Right ventricle myocardium superior (tissue), 1 donor: ENCODE measurements around the gene DGKQ. TPM values are rescaled to one million over a fixed set of nuclear protein-coding genes. Genes with fewer than 3 reads are reported as not detected.

ENCODE experiments used
- ATAC-seq: fragments of 200-7000 bp; cut with Tn5 transposase; one replicate; pipeline ENCODE4 v1.9.1; 2020; ENCODE audit warnings: mild to moderate bottlenecking; ENCODE audit not compliant: poor library complexity
- DNase-seq: peaks from one replicate; pipeline ENCODE4 v3.0.0-alpha.2; 2020
- intact Hi-C: fragments of 100-400 bp; cut with DNase I; formaldehyde crosslinking; loops from one replicate; pipeline ENCODE4 v1.11.2; 2022
- total RNA-seq: library from RNA; stranded (reverse); fragmentation: NEBNext Ultra II Directional; extraction: Animal tissue kit (Norgen Biotek cat#: 25700); gene quantifications from one replicate; pipeline ENCODE4 v1.2.1, GENCODE V29; 2021
- donor health status: DM: no; HTN: yes; CAD: no; lungs with severe emphysema.

The DGKQ gene
- total RNA-seq, 1 donor from 2014 or later: 3.3 TPM

- ATAC-seq: no peak
- intact Hi-C loops: no loop called here
- no peak for DNase-seq
Observed at GRCh38 chr4:917992-918391, 55.4 kb downstream of the DGKQ start.

- ATAC-seq (no peak), DNase-seq (no peak)
- intact Hi-C loops: no loop called here
Observed at GRCh38 chr4:917466-917865, 55.9 kb downstream of the DGKQ start.

GRCh38 chr4:915595-915994 lies 57.8 kb downstream of the DGKQ start:
- intact Hi-C loops: no loop called here
- peak; percentile 56 for ATAC-seq
- DNase-seq: no peak

GRCh38 chr4:915041-915474 lies 58.3 kb downstream of the DGKQ start:
- DNase-seq (peak; percentile 29), ATAC-seq (no peak)
- intact Hi-C loops: no loop called here

GRCh38 chr4:914531-914930 lies 58.8 kb downstream of the DGKQ start:
- intact Hi-C loops: no loop called here
- DNase-seq (peak; percentile 14), ATAC-seq (no peak)

- intact Hi-C loops: no loop called here
- ATAC-seq (no peak), DNase-seq (peak; percentile 17)
Observed at GRCh38 chr4:913280-913618, 60.1 kb downstream of the DGKQ start.

GRCh38 chr4:912548-913279 lies 60.7 kb downstream of the DGKQ start:
- peak; percentile 19 for DNase-seq
- ATAC-seq: no peak
- intact Hi-C loops: no loop called here

- DNase-seq: peak; percentile 20
- intact Hi-C loops: no loop called here
- no peak for ATAC-seq
Observed at GRCh38 chr4:911871-912490, 61.4 kb downstream of the DGKQ start.

GRCh38 chr4:911221-911751 lies 62.1 kb downstream of the DGKQ start:
- DNase-seq: peak; percentile 23
- intact Hi-C loops: no loop called here
- ATAC-seq: no peak

GRCh38 chr4:910366-911091 lies 62.8 kb downstream of the DGKQ start:
- ATAC-seq (no peak), DNase-seq (peak; percentile 32)
- intact Hi-C loops: no loop called here

GRCh38 chr4:909821-910220 lies 63.5 kb downstream of the DGKQ start:
- DNase-seq (peak; percentile 19), ATAC-seq (no peak)
- intact Hi-C loops: no loop called here

- intact Hi-C loops: no loop called here
- no peak for ATAC-seq
- DNase-seq: peak; percentile 20
Observed at GRCh38 chr4:909131-909571, 64.2 kb downstream of the DGKQ start.

Other genes with a start within 250 kb of the DGKQ start
- gene CPLX1, start 147.4 kb downstream of the DGKQ start, total RNA-seq: 4.3 TPM
- gene GAK, start 41.3 kb downstream of the DGKQ start, total RNA-seq: 27.9 TPM
- gene TMEM175, start 41.1 kb downstream of the DGKQ start, total RNA-seq: 14.9 TPM
- 8.4 TPM for gene IDUA, start 13.5 kb upstream of the DGKQ start, total RNA-seq
- 0.19 TPM for gene SLC26A1, start 19.8 kb upstream of the DGKQ start, total RNA-seq
- 22.2 TPM for gene FGFRL1, start 38.1 kb upstream of the DGKQ start, total RNA-seq
- gene RNF212, start 140.0 kb upstream of the DGKQ start, total RNA-seq: 0.30 TPM
- gene SPON2, start 199.0 kb upstream of the DGKQ start, total RNA-seq: 15.6 TPM